ENCODE results near the gene CCDC116.
"Not testable (repeated sequence)": the region's sequence is repeated elsewhere in the genome, so short reads cannot be mapped to it uniquely, and the experiment has no call there.

CCDC116 gene

GRCh38 chr22:21652547-21653545, 20.3 kb downstream of the CCDC116 start:
- no peak for DNase-seq

- DNase-seq: no peak
Observed at GRCh38 chr22:21657020-21657359, 24.4 kb downstream of the CCDC116 start.

- DNase-seq: peak; percentile 12
Observed at GRCh38 chr22:21657360-21658032, 24.9 kb downstream of the CCDC116 start.

- DNase-seq: no peak
Observed at GRCh38 chr22:21659864-21660525, 27.4 kb downstream of the CCDC116 start.

- DNase-seq: no peak
Observed at GRCh38 chr22:21660904-21661303, 28.3 kb downstream of the CCDC116 start.

- no peak for DNase-seq
Observed at GRCh38 chr22:21661991-21662390, 29.4 kb downstream of the CCDC116 start.

- no peak for DNase-seq
Observed at GRCh38 chr22:21663738-21664137, 31.2 kb downstream of the CCDC116 start.

GRCh38 chr22:21665047-21665851, 32.7 kb downstream of the CCDC116 start:
- DNase-seq: no peak

GRCh38 chr22:21666786-21667185, 34.2 kb downstream of the CCDC116 start:
- no peak for DNase-seq

GRCh38 chr22:21669026-21669425, 36.5 kb downstream of the CCDC116 start:
- DNase-seq: no peak

- no peak for DNase-seq
Observed at GRCh38 chr22:21672107-21672629, 39.6 kb downstream of the CCDC116 start.

GRCh38 chr22:21673534-21674321, 41.2 kb downstream of the CCDC116 start:
- DNase-seq: no peak

- DNase-seq: no peak
Observed at GRCh38 chr22:21674638-21675245, 42.2 kb downstream of the CCDC116 start.

- DNase-seq: no peak
Observed at GRCh38 chr22:21677606-21678443, 45.3 kb downstream of the CCDC116 start.

GRCh38 chr22:21678842-21679241, 46.3 kb downstream of the CCDC116 start:
- DNase-seq: not testable (repeated sequence)

- no peak for DNase-seq
Observed at GRCh38 chr22:21679383-21679782, 46.8 kb downstream of the CCDC116 start.

GRCh38 chr22:21680830-21681565, 48.4 kb downstream of the CCDC116 start:
- DNase-seq: no peak

- DNase-seq: no peak
Observed at GRCh38 chr22:21681566-21682370, 49.2 kb downstream of the CCDC116 start.
